Measurements from ENCODE around the gene RYR2.

DNA sequence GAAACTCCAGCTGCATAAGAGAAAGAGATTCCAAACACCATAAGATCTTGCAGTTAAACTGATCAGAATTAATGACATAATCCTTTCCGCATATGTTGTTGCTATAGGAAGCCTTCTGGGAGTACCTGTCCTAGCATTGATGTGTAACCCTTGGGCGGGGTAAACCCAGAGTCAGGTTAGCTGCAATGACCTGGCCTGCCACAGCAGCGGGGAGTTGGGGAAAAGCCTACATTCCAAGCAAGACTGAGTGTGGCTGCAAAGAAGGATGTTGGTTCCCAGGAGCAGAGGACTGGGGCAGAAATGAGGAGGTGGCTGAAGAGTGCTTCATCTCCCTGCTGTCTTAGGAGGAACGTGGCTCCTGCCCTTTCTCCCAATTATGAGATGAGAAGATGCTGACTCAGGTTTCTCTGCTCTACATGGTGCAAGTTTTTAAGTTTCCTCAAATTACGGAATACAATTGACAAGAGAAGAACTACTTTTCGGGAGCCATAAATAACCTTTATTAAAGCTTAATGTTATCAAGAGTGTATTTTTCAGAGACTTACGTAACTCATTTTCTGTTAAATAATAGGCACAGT, 142.1 kb downstream of the RYR2 start:
- no peak for TF ChIP-seq POLR2A (IDR thresholded peaks at IDR 0.05)
- TF ChIP-seq, protein P1, sequence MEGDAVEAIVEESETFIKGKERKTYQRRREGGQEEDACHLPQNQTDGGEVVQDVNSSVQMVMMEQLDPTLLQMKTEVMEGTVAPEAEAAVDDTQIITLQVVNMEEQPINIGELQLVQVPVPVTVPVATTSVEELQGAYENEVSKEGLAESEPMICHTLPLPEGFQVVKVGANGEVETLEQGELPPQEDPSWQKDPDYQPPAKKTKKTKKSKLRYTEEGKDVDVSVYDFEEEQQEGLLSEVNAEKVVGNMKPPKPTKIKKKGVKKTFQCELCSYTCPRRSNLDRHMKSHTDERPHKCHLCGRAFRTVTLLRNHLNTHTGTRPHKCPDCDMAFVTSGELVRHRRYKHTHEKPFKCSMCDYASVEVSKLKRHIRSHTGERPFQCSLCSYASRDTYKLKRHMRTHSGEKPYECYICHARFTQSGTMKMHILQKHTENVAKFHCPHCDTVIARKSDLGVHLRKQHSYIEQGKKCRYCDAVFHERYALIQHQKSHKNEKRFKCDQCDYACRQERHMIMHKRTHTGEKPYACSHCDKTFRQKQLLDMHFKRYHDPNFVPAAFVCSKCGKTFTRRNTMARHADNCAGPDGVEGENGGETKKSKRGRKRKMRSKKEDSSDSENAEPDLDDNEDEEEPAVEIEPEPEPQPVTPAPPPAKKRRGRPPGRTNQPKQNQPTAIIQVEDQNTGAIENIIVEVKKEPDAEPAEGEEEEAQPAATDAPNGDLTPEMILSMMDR (IDR thresholded peaks at IDR 0.05), result no peak
